GM18505 (cell line): ENCODE results near the gene TBC1D3K.
"Not testable (repeated sequence)": the region's sequence is repeated elsewhere in the genome, so short reads cannot be mapped to it uniquely, and the experiment has no call there.

Experiments
- ATAC-seq: cut with Tn5 transposase; IDR thresholded peaks from one replicate; pipeline ENCODE4 v1.9.1; 2021; ENCODE audit not compliant: unreplicated experiment
- POLR2A ChIP-seq: IDR thresholded peaks from 4 replicates; pipeline ENCODE4 v1.6.1; 2011; ENCODE audit warnings: borderline replicate concordance; ENCODE audit not compliant: insufficient read depth, insufficient read length; ENCODE audit errors: extremely low read depth

TBC1D3K gene

GRCh38 chr17:37924115-37924514 lies at the start of gene TBC1D3K:
TBC1D3K (plus strand) TSS chr17:37924415; CDS start chr17:37926000, 1,585 bp downstream.
- not testable (repeated sequence) for ATAC-seq

GRCh38 chr17:37884516-37884915 lies 39.7 kb upstream of the TBC1D3K start:
- ATAC-seq: no peak
- no peak for TF ChIP-seq POLR2A

GRCh38 chr17:37885136-37885535 lies 39.1 kb upstream of the TBC1D3K start:
- ATAC-seq: no peak
- TF ChIP-seq POLR2A: no peak

GRCh38 chr17:37888881-37889280 lies 35.3 kb upstream of the TBC1D3K start:
- TF ChIP-seq POLR2A: no peak
- ATAC-seq: no peak

GRCh38 chr17:37896961-37897360 lies 27.3 kb upstream of the TBC1D3K start:
- ATAC-seq: not testable (repeated sequence)
